GM19324 (cell line): ENCODE data around the gene LTBP1.

ENCODE experiments used
- ATAC-seq: cut with Tn5 transposase; IDR thresholded peaks from one replicate; pipeline ENCODE4 v1.9.1; 2021; ENCODE audit warnings: mild to moderate bottlenecking, moderate library complexity; ENCODE audit not compliant: unreplicated experiment, low FRiP score

LTBP1 gene

DNA sequence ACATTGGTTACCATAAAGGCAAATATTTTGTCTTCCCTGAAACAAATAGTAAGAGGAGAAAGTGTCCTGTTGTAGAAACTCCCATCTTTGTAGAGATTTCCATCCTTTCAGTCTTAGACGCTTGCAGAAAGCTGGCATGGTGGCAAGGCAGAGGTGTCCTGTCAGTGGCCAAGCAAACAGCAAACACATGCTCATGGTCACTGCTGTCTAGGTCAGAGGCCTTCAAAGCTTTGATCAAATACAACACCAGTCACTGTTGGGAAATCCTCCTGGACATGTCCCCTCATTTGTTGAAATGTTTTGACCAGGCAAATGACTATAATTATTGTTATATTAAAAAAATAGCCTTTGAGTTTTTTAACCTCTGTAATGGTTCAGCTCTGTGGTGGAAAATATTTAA is 55.1 kb downstream of the LTBP1 start:
- ATAC-seq: no peak

DNA sequence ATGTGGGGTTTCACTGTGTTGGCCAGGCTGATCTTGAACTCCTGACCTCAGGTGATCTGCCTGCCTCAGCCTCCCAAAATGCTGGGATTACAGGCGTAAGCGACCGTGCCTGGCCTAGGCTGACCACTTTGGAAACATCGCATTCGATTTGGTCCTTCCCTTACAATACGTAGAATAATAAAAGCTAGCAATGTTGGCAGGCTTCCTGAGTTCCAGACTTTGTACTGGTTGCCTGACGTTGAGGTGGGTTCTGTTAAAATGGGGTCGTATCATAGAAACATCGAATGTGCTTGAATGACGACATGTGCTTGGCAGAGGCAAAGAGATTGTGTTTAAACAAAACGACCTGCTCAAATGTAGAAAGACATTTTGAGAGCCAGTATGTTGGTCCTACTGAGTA is 56.1 kb downstream of the LTBP1 start:
- no peak for ATAC-seq

DNA sequence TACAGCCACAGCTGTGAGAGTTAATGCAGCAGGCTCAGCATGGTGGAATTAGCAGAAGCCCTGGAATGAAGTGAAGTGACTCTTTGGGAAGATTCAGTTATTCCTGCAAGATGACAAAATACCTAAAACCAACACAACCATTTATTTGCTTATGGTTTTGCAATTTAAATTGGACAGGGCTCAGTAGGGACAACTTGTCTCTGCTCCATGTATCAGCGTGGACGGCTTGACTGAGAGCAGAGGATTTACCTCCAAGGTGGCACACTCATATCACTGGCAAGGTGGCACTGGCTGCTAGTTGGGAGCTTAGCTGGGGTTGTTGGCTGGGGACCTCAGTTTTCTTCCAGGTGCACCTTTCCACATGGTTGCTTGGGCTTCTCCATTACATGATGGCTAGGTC is 58.3 kb downstream of the LTBP1 start:
- ATAC-seq: no peak

DNA sequence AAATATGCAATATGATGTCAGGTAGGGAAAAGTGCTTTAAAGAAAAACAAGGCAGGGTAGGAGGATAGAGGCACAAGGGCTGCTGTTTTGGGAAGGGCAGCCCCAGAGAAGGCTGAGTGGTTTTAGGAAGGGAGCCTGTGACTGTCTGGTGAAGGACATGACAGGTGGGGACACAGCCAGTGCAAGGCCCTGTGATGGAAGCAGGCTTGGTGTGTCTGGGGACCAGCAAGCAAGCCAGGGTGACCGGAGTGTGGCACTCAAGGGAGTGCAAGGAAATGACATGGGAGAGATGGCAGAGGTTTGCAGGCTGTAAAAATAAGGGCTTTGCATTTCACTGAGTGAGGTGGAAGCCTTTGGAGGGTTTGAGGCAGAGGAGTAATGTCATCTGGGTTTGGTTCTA is 62.0 kb downstream of the LTBP1 start:
- ATAC-seq: no peak

DNA sequence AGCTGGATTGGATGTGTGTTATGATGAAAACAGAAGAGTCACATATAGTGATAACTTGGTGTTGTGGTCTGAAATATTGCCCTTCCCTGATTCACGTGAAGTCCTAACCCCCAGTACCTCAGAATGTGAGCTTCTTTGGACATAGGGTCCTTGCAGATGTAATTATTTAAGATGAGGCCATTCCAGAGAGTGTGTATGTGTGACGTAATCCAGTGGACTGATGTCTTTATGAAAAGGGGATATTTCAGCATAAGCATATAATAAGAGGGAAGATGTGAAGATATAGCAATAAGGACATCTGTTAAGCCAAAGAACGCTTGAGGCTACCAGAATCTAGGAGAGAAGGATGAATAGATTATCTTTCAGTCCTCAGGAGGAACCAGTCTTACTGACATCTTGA is 62.5 kb downstream of the LTBP1 start:
- ATAC-seq: no peak

DNA sequence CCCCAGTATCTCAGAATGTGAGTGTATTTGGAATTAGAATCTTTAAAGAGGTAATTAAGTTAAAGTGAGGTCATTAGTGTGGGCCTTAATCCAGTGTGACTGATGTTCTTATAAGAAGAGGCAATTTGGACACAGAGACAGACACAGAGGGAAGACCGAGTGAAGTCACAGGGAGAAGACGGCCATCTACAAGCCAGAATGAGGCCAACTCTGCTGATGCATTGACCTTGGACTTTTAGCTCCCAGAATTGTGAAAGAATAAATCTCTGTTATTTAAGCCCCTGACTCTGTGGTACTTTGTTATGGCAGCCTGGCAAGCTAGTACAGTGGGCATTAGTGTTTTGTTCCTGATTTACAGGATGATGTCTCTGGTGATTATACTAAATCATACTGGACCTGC is 64.6 kb downstream of the LTBP1 start:
- ATAC-seq: no peak

DNA sequence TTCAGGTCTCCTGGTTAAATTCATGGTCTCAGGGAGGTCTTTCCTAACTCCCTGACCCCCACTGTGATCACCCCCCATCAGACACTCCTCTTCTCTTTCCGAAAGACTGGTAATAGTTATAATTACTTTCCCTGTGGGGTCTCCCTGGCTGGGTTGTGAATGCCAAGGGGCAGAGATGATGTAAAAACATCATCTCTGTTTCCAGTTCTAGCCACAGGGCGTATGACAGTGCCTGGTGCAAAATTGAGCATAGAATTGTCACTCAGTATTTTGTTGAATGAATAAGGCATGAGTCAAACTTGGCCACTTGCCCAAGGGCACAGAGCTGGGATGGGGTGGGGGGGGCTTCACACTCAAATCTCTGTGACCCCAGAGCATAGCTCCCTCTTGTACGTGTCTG is 65.2 kb downstream of the LTBP1 start:
- ATAC-seq: no peak

DNA sequence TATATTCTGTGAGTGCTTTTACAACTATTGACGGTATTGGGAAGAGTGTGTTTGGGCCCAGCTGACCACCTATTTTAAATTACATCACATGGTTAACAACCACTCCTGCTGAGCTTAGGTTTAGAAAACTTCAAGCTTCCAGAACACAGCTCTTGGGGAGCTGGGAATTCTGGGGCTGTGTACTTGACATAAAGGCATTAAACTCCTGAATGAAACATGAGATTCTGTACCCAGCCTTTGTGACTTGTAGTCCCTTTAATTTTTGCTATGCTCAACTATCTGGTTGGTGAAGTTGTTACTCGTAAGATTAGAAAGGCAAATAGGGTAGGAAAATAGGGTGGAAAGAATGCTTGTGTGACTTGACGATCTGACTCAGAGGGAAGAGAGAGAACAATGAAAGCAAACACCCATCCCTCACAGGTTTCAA is 66.9 kb downstream of the LTBP1 start:
- ATAC-seq: no peak

DNA sequence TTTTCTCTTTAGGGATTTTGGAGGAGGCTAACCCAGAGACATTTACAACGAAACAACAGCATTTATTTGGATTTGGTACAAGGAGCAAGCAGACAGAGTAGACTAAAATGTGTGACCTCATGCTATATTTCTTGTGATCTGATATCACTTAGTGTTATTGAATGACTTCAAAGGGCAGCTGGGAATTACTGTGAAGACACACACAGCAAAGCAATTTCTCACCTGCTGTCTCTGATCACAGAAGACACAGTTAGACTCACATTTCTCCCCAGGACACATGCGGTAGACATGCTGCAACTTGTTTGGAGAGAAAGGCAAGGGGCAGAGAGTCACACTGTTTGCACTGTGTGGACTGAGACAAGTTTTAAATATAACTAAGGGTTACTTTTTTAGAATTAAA is 67.5 kb downstream of the LTBP1 start:
- ATAC-seq: no peak

DNA sequence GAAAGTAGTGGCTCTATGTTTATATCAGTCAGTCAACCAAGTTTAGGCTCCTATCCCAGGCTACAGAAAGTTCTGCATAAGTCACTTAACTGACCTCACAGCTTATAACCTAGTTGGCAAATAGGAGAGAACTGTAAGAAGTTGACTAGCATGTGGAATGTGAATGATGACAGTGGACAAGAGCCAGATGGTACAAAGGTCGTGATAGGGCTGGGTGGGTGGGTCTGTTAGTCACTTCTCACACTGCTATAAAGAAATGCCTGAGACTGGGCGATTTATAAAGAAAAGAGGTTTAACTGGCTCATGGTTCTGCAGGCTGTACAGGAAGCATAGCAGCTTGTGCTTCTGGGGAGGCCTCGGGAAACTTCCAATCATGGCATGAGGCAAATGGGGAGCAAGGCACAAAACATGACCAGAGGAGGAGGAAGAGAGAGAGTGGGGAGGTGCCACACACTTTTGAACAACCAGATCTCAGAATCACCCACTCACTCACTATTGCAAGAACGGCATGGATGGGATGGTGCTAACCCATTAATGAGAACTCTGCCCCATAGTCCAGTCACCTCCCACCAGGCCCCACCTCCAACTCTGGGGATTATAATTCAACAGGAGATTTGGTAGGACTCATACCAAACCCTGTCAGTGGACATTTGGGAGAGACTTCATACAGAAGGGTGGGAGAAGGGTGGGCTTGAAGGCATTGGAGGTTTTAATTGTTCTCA is 68.8 kb downstream of the LTBP1 start:
- ATAC-seq: no peak

DNA sequence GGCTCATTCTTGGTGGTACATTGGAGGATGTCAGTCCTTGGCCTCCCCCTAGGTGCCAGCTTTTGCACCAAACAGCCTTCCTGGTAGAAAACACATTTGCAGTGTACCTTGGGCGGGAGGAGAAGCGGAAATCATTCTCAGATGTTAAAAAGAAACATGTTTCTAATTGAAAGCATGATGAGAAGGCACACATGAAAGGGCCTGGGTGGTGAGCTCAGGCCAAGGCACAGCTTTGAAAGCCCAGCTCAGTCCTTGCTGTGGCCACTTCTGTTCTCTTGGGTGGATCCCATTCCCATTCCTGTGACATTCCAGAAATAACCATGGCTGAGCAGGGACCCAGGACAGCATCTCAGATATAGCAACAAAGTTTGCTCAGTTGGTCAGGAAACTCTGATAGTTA is 71.5 kb downstream of the LTBP1 start:
- ATAC-seq: no peak

DNA sequence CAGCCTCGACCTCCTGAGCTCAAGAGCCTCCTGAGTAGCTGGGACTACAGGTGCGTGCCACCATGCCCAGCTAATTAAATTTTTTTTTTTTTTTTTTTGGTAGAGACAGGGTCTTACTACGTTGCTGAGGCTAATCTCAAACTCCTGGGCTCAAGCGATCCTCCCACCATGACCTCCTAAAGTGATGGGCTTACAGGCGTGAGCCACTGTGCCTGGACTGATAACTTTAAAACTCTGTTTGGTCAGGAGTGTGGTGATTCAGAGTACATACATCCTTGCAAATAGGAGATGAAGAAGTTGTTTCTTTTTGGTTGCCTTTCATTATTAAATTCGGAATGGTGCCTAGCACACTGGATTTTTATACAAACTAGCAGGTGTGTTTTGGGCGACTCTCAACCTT is 73.0 kb downstream of the LTBP1 start:
- ATAC-seq: no peak

DNA sequence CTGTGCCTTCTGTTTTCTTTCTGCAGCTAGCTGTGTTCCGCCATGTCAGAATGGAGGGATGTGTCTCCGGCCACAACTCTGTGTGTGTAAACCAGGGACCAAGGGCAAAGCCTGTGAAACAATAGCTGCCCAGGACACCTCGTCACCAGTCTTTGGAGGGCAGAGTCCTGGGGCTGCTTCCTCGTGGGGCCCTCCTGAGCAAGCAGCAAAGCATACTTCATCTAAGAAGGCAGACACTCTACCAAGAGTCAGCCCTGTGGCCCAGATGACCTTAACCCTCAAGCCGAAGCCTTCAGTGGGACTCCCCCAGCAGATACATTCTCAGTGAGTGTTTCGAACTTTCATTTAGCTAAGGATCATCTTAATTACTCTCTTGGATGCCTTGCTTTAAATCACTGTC is 74.1 kb downstream of the LTBP1 start:
- no peak for ATAC-seq

DNA sequence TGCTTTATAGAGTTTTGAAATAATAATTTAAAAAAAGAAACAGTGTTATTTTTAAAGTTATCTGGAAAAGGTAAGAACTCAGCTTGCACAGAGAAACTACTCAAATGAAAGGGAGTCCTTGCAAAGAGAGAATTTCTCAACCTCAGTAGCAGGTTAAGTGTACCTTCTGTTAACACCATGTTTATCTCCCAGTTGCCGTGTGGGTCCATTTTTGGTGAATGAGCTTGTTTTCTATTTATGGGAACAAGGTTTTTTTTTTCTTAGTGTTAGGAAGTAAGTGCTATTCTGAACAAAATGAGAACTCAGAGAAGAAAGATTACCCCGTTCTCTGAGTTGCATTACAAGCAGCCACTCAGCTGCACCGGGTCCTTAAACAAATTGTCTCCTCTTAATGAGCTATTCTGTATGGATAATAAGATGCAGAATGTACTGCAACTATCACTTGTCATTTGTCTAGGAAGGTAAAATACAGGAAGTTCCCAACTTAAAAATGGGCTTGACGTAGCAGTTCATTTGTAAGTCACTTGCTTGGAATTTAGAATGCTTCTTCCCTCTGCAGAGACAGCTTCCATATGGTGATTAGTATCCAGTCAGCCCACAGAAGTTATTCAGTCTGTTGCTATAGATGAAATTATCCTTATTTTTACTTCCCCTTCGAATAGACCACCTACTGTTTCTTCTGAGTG is 74.9 kb downstream of the LTBP1 start:
- no peak for ATAC-seq

DNA sequence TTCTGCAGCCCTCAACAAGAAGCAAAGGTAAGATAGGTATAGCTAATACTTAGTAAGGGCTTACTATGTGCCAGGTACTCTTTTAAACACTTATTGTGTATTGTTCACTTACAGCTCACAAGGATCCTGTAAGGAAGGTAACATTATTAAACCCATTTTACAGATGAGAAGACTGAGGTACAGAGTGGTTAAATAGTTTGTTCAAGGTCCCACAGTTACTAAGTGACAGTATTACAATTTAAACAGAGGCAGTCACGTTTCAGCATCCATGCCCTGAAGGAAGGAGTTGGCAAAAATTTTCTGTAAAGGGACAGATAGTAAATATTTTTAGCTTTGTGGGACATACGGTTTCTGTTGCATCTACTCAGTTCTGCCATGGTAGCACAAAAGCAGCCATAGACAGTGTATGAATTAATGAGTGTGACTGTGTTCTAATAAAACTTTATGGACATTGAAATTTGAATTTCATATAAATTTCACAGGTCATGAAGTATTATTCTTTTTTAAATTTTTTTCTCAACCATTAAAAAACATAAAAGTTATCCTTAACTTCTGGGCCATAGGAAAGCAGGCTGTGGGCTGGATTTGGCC is 75.7 kb downstream of the LTBP1 start:
- no peak for ATAC-seq

DNA sequence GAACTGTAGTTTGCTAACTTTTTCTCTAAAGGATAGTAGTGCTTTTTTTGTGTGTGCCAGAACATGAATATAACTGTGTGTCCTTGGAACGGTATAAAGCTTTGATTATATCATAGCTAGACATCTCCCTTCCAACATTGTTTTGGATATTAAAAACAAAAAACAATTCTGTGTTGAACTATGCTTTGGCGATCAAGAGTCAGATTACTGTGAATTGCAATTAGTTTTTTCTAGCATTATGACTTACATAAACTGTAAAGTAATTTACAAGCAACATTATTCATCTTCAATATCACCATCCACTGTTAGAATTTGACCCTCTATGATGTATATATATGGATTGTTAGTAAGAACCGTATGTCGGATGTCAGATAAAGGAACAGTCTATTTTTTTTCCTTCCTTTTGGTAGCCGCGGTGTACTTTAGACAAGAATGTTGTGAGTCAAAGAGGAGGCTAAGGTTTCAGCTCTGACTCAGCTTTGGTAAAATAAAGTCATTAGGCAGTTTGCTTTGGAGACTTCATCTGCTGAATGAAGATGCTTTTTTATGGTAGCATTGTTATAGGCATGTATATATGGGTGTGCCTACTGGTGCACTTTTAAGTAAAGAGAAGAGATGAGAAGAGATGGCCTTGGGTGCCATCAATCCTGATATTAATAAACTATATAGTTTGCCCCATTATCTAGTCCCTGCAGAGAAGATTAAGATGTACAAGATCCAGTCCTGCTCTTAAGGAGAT is 76.4 kb downstream of the LTBP1 start:
- ATAC-seq: no peak

DNA sequence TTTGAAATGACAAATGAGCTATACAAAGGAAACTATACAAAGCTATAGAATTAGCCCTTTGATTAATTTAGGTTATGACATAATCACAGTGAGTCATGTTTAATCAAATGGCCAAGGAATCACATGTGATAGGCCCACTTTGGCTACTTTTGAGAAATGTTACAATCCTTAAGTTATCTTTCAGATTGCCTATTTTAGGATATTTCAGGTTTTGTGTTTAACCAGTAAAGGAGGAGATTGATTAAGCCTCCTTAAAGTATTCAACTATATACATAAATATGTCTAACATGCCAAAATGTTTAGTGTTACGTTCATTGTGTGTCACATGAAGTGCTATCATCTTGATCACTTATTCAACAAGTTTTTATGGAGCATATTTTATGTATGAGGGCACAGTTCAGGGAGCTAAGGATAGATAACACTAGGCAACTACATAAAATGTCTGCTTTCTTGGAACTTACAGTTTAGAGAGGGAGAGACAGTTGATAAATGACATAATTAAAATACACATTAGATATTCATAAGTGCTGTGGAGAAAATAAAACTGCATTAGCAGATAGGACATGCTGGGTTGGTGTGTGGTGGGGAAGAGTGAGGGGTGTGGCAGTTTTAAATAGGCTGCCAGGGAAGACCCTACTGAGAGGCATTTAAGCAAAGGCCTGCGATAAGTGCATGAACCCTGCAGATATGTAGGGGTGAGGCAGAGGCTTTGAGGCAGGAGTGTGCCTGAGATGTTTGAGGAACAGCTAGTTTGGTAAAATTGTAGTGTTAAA is 77.2 kb downstream of the LTBP1 start:
- no peak for ATAC-seq

DNA sequence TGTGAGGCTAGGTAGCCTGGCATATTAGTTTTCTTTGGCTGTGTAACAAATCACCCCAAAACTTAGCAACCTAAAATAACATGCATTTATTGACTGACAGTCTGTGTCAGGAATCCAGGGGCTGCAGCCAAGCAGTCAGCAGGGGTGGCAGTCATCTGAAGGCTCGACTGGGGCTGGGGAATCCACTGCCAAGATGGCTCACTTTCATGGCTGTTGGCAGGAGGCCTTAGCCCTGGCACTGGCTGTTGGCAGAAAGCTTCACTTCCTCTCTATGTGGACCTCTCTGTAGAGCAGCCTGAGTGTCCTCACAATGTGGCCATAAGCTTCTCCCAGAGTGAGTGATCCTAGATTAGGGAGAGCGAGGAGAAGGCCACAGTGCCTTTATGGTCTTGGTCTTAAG is 78.0 kb downstream of the LTBP1 start:
- no peak for ATAC-seq

DNA sequence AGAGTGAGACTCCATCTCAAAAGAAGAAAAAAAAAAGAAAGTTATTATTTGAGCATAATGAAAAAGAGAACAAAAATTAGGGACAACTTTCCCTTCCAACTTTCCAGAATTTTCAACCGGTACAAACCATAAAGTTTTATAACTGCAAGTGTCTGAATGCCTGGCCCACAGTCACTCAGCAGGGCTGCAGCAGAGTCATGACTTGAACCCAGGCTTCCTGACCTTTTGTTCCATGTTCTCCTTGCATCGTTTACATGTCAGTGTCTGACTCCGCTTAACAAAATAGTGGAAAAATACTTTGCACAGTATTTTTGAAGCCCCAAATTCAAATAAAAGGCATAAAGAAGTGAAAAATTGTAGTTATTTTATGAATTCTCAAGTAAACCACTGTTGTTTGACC is 82.7 kb downstream of the LTBP1 start:
- no peak for ATAC-seq

DNA sequence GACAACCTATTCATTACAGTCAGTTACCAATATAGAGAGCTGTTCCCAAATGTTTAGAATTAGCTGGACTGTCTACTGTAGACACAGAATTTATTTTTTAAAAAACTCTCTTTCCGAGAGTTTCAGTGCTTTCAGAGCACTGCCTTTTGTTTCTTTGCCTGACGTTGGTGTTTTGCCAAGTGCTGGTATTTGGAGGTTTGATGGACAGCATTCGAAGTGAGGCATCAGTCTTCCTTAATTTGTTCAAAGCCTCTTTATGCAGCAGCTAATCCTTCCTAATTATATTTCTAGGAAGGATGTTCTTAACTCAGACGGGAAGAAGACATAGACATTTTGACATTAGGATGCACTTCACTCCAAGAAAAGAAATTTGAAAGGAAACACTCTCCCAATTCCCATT is 83.2 kb downstream of the LTBP1 start:
- no peak for ATAC-seq

DNA sequence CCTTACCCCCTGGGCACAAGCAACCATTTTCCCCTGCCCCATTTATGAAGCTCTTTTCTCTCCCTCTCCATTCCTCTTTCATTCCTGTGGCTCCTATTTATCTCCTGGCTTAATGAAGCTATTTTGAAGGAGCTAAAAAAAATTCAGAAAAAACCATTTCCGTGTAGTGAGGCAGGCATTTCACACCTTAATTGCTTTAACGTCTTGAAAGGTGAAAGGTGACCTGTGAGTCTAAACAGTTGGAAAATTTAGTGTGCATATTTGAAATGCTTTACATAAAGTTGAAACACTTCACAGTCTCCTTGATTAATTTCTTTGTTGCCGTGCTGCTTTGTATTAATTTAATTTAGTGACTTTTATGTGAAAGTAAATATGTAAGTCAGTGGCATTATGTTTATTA is 83.6 kb downstream of the LTBP1 start:
- no peak for ATAC-seq
